ENCODE measurements around the gene PLD5.
"Not testable (repeated sequence)": the region's sequence is repeated elsewhere in the genome, so short reads cannot be mapped to it uniquely, and the experiment has no call there.

Gene PLD5

GRCh38 chr1:242059976-242060375 is 464.5 kb downstream of the PLD5 start:
- DNase-seq (ENCODE audit: low read depth, low spot score): no peak

- not testable (repeated sequence) for DNase-seq (ENCODE audit: low read depth, low spot score)
Measured at GRCh38 chr1:242058582-242058981, 465.9 kb downstream of the PLD5 start.

GRCh38 chr1:242058181-242058580 is 466.3 kb downstream of the PLD5 start:
- not testable (repeated sequence) for DNase-seq (ENCODE audit: low read depth, low spot score)

- no peak for DNase-seq (ENCODE audit: low read depth, low spot score)
Measured at GRCh38 chr1:242057745-242058115, 466.8 kb downstream of the PLD5 start.

GRCh38 chr1:242056988-242057744 is 467.3 kb downstream of the PLD5 start:
- no peak for DNase-seq (ENCODE audit: low read depth, low spot score)

- DNase-seq (ENCODE audit: low read depth, low spot score): no peak
Measured at GRCh38 chr1:242055749-242056320, 468.7 kb downstream of the PLD5 start.

GRCh38 chr1:242043165-242043564 is 481.3 kb downstream of the PLD5 start:
- no peak for DNase-seq (ENCODE audit: low read depth, low spot score)

- no peak for DNase-seq (ENCODE audit: low read depth, low spot score)
Measured at GRCh38 chr1:242034392-242034791, 490.1 kb downstream of the PLD5 start.

- DNase-seq (ENCODE audit: low read depth, low spot score): no peak
Measured at GRCh38 chr1:242033447-242033846, 491.1 kb downstream of the PLD5 start.
